HepG2 (cell line): ENCODE results near the gene NPW. TPM values are rescaled to one million over a fixed set of nuclear protein-coding genes. Genes with fewer than 3 reads are reported as not detected.

Experiments
- NFATC3 ChIP-seq: sonication (generic); formaldehyde crosslinking; IDR thresholded peaks from 2 replicates; pipeline ENCODE4 v1.5.1; 2020; ENCODE audit warnings: mild to moderate bottlenecking, missing genetic modification reagents
- PRMT3 ChIP-seq: sonication (generic); formaldehyde crosslinking; IDR thresholded peaks from 2 replicates; pipeline ENCODE4 v1.8.1; 2022; ENCODE audit warnings: low read depth, mild to moderate bottlenecking, moderate library complexity, missing genetic modification reagents, borderline replicate concordance
- SKI ChIP-seq: fragments of 450-650 bp; IDR thresholded peaks from one replicate; pipeline ENCODE4 v1.6.1; 2018; ENCODE audit warnings: mild to moderate bottlenecking; ENCODE audit not compliant: partially characterized antibody
- YY1 ChIP-seq: IDR thresholded peaks from 2 replicates; pipeline ENCODE4 v1.6.1; 2011; ENCODE audit warnings: low read length, low read depth, moderate library complexity, mild to moderate bottlenecking; ENCODE audit not compliant: insufficient read depth, insufficient replicate concordance
- ZSCAN25 ChIP-seq: sonication (generic); formaldehyde crosslinking; IDR thresholded peaks from 2 replicates; pipeline ENCODE4 v1.8.0; 2022; ENCODE audit warnings: mild to moderate bottlenecking, missing genetic modification reagents
- polyA plus RNA-seq, 8 experiments: library from polyadenylated mRNA; depleted of rRNA in 3 of 8; stranded (reverse) in 7 of 8; unstranded in 1 of 8; fragments of >200 nt; fragmentation: Illumina TruSeq in 4 of 8; extraction: Trizol in 4 of 8; gene quantifications; 2 replicates each; pipeline versions ENCODE4 v1.2.1 to v1.2.3, GENCODE V29; 2011 to 2016; ENCODE audit warnings: low read depth in 4 of 8, missing spikeins in 1 of 8, mixed read lengths in 1 of 8; ENCODE audit not compliant: insufficient read depth in 1 of 8
- total RNA-seq, 5 experiments: library from RNA; depleted of rRNA; stranded (reverse); fragments of >200 nt; fragmentation: Illumina TruSeq; extraction: Trizol; gene quantifications; 2 replicates each; pipeline ENCODE4 v1.2.3, GENCODE V29; 2016; ENCODE audit warnings: low read depth in 1 of 5
- TF ChIP-seq, protein P1 (sequence below): sonication (generic); formaldehyde crosslinking; IDR thresholded peaks from 2 replicates; pipeline ENCODE4 v1.5.1; 2020; ENCODE audit warnings: missing genetic modification reagents, mild to moderate bottlenecking, borderline replicate concordance
- TF ChIP-seq, protein P2 (sequence below): sonication (generic); formaldehyde crosslinking; IDR thresholded peaks from 2 replicates; pipeline ENCODE4 v1.4.0; 2020; ENCODE audit warnings: missing genetic modification reagents
- TF ChIP-seq, protein P3 (sequence below), 2 experiments: fragments of 450-650 bp in 1 of 2; sonication (generic) in 1 of 2; formaldehyde crosslinking in 1 of 2; IDR thresholded peaks; 2 replicates each; pipeline versions ENCODE4 v1.6.1 to v1.8.0; 2016 to 2022; ENCODE audit warnings: antibody characterized with exemption in 1 of 2, mild to moderate bottlenecking in 1 of 2, missing genetic modification reagents in 1 of 2
- TF ChIP-seq, protein P4 (sequence below): sonication (generic); formaldehyde crosslinking; IDR thresholded peaks from 2 replicates; pipeline ENCODE4 v1.5.0; 2020; ENCODE audit warnings: mild to moderate bottlenecking, missing genetic modification reagents

The NPW gene
- total and polyA plus RNA-seq, 2 of the 13 experiments (the other 11 are each of a cell fraction or from before 2014, with no cell fraction given) = 0.24 to 0.97 TPM

DNA sequence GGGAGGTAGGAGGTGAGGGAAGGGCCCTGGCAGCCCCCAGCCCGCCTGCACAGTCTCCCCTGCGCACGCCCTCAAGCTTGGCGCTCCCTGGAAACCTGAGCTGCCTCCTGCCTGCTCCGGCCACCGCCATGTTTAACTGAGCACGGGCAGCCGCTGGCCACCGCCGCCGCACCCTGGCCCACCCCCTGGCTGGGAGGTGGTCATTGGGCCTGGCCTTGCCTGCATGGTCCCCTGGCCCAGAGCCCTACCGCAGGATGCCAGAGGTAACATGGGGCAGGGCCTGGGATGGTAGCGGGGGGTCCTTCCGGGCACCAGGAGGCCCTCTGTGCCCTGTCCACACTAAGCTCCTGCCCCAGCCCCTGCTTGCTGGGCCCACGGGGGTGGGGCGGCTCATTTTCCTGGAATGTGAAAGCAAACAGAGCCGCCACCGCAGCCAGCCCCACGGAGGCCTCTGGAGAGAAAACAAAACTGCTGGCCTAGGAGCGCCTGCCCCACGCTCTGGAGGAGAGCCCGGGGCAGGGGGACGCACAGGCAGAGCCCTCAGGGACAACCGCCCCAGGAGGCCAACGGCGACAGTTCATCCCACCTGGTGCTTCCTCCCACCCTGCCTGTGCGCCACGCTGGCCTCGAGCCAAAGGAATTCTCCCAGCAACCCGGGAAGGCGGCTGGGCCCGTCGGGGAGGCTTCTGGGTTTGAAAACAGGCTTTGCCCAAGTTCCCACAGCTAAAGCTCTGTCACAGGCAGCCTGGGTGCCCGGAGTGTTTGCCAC lies 16.0 kb downstream of the NPW start (continued):
- TF ChIP-seq, protein P1, sequence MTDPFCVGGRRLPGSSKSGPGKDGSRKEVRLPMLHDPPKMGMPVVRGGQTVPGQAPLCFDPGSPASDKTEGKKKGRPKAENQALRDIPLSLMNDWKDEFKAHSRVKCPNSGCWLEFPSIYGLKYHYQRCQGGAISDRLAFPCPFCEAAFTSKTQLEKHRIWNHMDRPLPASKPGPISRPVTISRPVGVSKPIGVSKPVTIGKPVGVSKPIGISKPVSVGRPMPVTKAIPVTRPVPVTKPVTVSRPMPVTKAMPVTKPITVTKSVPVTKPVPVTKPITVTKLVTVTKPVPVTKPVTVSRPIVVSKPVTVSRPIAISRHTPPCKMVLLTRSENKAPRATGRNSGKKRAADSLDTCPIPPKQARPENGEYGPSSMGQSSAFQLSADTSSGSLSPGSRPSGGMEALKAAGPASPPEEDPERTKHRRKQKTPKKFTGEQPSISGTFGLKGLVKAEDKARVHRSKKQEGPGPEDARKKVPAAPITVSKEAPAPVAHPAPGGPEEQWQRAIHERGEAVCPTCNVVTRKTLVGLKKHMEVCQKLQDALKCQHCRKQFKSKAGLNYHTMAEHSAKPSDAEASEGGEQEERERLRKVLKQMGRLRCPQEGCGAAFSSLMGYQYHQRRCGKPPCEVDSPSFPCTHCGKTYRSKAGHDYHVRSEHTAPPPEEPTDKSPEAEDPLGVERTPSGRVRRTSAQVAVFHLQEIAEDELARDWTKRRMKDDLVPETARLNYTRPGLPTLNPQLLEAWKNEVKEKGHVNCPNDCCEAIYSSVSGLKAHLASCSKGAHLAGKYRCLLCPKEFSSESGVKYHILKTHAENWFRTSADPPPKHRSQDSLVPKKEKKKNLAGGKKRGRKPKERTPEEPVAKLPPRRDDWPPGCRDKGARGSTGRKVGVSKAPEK (CRISPR knock-in tag) = no peak
- TF ChIP-seq YY1 (peak; percentile 84), ZSCAN25 (CRISPR knock-in tag) (0 out of 2 replicates have a peak, but pooled peaks have one; percentile 23), SKI (peak; percentile 77), NFATC3 (peak; percentile 20; the same call in 1 of the 2 replicates), PRMT3 (CRISPR knock-in tag) (no peak; the same call in 1 of the 2 replicates)
- TF ChIP-seq, protein P2, sequence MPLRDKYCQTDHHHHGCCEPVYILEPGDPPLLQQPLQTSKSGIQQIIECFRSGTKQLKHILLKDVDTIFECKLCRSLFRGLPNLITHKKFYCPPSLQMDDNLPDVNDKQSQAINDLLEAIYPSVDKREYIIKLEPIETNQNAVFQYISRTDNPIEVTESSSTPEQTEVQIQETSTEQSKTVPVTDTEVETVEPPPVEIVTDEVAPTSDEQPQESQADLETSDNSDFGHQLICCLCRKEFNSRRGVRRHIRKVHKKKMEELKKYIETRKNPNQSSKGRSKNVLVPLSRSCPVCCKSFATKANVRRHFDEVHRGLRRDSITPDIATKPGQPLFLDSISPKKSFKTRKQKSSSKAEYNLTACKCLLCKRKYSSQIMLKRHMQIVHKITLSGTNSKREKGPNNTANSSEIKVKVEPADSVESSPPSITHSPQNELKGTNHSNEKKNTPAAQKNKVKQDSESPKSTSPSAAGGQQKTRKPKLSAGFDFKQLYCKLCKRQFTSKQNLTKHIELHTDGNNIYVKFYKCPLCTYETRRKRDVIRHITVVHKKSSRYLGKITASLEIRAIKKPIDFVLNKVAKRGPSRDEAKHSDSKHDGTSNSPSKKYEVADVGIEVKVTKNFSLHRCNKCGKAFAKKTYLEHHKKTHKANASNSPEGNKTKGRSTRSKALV = peak; percentile 53; the same call in 1 of the 2 replicates
- TF ChIP-seq, protein P3, sequence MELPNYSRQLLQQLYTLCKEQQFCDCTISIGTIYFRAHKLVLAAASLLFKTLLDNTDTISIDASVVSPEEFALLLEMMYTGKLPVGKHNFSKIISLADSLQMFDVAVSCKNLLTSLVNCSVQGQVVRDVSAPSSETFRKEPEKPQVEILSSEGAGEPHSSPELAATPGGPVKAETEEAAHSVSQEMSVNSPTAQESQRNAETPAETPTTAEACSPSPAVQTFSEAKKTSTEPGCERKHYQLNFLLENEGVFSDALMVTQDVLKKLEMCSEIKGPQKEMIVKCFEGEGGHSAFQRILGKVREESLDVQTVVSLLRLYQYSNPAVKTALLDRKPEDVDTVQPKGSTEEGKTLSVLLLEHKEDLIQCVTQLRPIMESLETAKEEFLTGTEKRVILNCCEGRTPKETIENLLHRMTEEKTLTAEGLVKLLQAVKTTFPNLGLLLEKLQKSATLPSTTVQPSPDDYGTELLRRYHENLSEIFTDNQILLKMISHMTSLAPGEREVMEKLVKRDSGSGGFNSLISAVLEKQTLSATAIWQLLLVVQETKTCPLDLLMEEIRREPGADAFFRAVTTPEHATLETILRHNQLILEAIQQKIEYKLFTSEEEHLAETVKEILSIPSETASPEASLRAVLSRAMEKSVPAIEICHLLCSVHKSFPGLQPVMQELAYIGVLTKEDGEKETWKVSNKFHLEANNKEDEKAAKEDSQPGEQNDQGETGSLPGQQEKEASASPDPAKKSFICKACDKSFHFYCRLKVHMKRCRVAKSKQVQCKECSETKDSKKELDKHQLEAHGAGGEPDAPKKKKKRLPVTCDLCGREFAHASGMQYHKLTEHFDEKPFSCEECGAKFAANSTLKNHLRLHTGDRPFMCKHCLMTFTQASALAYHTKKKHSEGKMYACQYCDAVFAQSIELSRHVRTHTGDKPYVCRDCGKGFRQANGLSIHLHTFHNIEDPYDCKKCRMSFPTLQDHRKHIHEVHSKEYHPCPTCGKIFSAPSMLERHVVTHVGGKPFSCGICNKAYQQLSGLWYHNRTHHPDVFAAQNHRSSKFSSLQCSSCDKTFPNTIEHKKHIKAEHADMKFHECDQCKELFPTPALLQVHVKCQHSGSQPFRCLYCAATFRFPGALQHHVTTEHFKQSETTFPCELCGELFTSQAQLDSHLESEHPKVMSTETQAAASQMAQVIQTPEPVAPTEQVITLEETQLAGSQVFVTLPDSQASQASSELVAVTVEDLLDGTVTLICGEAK (IDR thresholded peaks at IDR 0.05) = no peak
- TF ChIP-seq, protein P3 (CRISPR knock-in tag; IDR thresholded peaks at IDR 0.05) = peak; percentile 56
- TF ChIP-seq, protein P4, sequence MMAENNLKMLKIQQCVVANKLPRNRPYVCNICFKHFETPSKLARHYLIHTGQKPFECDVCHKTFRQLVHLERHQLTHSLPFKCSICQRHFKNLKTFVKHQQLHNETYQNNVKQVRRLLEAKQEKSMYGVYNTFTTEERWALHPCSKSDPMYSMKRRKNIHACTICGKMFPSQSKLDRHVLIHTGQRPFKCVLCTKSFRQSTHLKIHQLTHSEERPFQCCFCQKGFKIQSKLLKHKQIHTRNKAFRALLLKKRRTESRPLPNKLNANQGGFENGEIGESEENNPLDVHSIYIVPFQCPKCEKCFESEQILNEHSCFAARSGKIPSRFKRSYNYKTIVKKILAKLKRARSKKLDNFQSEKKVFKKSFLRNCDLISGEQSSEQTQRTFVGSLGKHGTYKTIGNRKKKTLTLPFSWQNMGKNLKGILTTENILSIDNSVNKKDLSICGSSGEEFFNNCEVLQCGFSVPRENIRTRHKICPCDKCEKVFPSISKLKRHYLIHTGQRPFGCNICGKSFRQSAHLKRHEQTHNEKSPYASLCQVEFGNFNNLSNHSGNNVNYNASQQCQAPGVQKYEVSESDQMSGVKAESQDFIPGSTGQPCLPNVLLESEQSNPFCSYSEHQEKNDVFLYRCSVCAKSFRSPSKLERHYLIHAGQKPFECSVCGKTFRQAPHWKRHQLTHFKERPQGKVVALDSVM (CRISPR knock-in tag) = peak; percentile 53
